KOPT-K1 (cell line): Measurements from ENCODE around the gene PTBP3.
"Not testable (repeated sequence)": the region's sequence is repeated elsewhere in the genome, so short reads cannot be mapped to it uniquely, and the experiment has no call there.

Experiments used
- H3K27ac ChIP-seq: fragments of 200-600 bp; sonication (generic); 2 replicates; pipeline ENCODE4 v1.5.1; 2016; ENCODE audit warnings: antibody characterized with exemption, mild to moderate bottlenecking, low read depth, low read length; ENCODE audit not compliant: poor library complexity, severe bottlenecking
- H3K36me3 ChIP-seq: fragments of 200-600 bp; sonication (generic); 2 replicates; pipeline ENCODE4 v1.5.1; 2017; ENCODE audit warnings: antibody characterized with exemption, mild to moderate bottlenecking, low read length, moderate library complexity; ENCODE audit not compliant: insufficient read depth
- H3K9me3 ChIP-seq: fragments of 200-600 bp; sonication (generic); 2 replicates; pipeline ENCODE4 v1.5.1; 2017; ENCODE audit warnings: antibody characterized with exemption, low read length, mild to moderate bottlenecking; ENCODE audit not compliant: insufficient read depth, poor library complexity, severe bottlenecking

Gene PTBP3

GRCh38 chr9:112369817-112370216 is 36.4 kb upstream of the PTBP3 start:
- Histone ChIP-seq H3K27ac (no peak overlapping the region), H3K36me3 (no peaks in the 10 kb centered on the region), H3K9me3 (peaks cover 30% of the 10 kb centered on the region)

DNA sequence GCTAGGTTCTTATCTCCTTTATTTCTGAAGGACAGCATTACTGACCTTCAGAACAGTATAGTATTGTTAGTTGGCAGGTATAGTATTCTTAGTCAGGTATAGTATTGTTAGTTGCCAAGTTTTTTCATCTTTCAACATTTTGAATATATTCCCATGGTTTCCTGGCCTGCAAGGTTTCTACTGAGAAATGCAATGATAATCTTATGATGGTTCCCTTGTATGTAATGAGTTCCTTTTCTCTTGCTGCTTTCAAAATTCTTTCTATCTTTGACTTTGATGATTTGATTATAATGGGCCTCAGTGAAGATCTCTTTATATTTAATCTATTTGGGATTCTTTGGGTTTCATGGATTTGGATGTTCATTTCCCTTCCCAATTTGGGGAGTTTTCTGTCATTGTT is 34.0 kb upstream of the PTBP3 start:
- peaks cover 30% of the 10 kb centered on the region for H3K9me3 ChIP-seq

DNA sequence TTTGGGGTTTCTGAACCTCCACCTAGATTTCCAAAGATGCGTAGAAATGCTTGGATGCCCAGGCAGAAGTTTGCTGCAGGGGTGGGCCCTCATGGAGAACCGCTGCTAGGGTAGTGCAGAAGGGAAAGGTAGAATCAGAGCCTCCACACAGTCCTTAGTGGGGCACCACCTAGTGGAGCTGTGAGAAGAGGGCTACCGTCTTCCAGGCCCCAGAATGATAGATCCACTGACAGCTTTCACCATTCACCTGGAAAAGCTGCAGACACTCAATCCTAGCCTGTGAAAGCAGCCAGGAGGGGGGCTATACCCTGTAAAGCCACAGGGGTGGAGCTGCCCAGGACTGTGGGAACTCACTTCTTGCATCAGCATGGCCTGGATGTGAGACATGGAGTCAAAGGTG is 33.2 kb upstream of the PTBP3 start:
- Histone ChIP-seq H3K36me3 (no peaks in the 10 kb centered on the region), H3K27ac (no peak overlapping the region), H3K9me3 (peaks cover 30% of the 10 kb centered on the region)

More for the DNA sequence above, 34.0 kb upstream of the PTBP3 start:
- H3K36me3 ChIP-seq = no peaks in the 10 kb centered on the region
- no peak overlapping the region for H3K27ac ChIP-seq

DNA sequence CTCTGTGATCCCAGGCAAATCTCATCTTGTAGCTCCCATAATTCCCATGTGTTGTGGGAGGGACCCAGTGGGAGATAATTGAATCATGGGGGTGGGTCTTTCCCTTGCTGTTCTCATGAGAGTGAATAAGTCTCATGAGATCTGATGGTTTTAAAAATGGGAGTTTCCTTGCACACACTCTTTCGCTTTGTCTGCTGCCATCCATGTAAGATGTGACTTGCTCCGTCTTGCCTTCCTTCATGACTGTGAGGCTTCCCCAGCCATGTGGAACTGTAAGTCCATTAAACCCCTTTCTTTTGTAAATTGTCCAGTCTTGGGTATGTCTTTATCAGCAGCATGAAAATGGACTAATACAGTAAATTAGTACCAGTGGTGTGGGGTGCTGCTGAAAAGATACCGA is 31.8 kb upstream of the PTBP3 start:
- not testable (repeated sequence) for H3K27ac ChIP-seq, H3K36me3 ChIP-seq
- H3K9me3 ChIP-seq = peaks cover 28% of the 10 kb centered on the region

GRCh38 chr9:112364761-112365160 is 31.3 kb upstream of the PTBP3 start:
- no peaks in the 10 kb centered on the region for H3K36me3 ChIP-seq
- H3K9me3 ChIP-seq = peaks cover 23% of the 10 kb centered on the region
- H3K27ac ChIP-seq = no peak overlapping the region

DNA sequence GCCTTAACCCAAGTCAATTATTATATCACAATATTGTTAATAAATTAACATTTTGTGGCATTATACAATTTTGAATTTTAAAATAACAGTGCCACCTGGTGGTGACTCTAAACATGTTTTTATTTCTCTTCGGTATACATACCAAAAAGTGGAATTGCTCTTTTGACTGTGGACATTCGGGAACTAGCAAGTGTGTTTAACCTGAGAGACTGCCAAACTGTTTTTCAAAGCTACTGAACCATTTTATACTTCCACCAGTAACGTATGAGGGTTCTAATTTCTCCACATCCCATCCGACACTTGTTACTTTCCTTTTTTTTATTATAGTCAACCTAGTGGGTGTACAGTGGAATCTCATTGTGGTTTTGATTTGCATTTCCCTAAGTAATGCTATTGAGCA is 28.2 kb upstream of the PTBP3 start:
- no peaks in the 10 kb centered on the region for H3K36me3 ChIP-seq
- H3K27ac ChIP-seq = no peak overlapping the region
- peaks cover 7% of the 10 kb centered on the region for H3K9me3 ChIP-seq

DNA sequence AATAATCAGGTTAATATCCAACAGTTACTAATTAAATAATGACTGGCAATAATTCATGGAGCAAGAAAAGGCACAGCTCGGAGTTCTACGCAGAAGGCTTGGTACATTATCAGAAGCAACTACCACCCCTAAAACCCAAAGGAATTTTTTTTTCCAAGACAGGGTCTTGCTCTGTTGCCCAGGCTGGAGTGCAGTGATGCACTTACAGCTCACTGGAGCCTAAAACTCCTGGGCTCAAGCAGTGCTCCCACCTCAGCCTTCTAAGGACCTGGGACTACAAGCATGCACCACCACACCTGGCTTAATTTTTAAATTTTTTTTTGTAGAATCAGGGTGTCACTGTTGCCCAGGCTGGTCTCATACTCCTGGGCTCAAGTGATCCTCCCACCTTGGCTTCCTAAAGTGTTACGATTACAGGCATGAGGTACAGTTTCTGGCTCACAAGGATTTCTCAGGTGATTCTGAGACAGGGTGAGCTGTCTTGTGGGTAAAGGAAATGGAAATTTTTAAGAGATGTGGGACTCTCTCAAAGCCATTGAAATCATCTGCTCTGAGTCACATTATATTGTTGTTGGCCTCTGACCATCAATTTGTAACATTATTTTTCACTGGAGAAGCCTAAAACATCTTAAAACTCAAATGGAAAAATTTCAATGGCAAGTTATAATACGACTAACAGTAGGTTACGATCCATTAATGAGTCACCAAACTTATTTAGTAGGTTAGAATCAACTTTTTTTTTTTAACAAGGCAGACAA is 26.8 kb upstream of the PTBP3 start:
- peaks cover 2% of the 10 kb centered on the region for H3K9me3 ChIP-seq
- H3K36me3 ChIP-seq = no peaks in the 10 kb centered on the region
- H3K27ac ChIP-seq = no peak overlapping the region

DNA sequence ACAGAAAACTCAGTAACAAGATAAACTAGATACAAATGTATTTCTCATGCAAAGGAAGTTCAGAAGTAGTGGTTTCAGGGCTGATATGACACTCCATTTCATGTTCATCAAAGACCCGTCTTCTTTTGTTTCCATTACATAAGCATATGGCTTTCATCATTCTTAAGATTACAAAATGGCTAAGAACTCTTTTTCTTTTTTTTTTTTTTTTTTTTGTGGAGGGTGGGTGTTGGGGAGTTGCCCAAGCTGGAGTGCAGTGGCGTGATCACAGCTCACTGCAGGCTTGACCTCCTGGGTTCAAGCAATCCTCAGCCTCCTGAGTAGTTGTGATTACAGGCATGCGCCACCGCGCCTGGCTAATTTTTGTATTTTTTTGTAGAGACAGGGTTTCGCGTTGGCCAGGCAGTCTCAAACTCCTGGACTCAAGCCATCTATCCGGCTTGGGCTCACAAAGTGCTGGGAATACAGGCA is 22.0 kb upstream of the PTBP3 start:
- H3K9me3 ChIP-seq = no peaks in the 10 kb centered on the region
- H3K27ac ChIP-seq = no peak overlapping the region
- H3K36me3 ChIP-seq = no peaks in the 10 kb centered on the region

DNA sequence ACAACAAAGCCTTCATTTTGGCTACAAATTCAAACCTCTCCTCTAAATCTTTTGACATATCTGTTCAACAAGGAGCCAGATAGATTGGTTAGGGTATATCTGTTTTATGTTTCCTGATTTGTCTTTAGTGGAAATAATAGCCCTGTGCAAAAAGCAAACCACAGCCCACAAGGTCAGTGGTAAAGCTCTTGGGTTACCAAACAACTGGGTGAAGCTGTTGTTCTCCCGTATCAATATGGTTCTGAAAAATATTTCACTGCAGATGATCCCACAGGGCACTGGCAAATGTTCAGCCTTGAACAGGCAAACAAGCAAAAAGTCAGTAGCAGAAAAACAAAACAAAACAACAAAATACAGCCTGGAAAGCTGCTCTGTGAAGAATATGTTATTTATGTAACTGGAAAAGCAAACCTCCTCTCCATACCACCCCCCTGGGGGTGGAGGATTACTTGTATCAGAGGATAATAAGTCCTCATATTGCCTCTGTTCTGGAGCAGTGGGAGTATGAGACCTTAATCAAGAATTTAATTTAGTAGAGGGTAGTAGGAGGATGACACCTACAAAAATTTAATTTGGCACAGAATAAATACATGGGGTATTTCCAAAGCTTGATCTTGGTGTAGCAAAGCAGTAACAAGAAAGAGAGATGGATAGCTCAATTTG is 20.8 kb upstream of the PTBP3 start:
- Histone ChIP-seq H3K27ac (no peak overlapping the region), H3K36me3 (no peaks in the 10 kb centered on the region), H3K9me3 (no peaks in the 10 kb centered on the region)

DNA sequence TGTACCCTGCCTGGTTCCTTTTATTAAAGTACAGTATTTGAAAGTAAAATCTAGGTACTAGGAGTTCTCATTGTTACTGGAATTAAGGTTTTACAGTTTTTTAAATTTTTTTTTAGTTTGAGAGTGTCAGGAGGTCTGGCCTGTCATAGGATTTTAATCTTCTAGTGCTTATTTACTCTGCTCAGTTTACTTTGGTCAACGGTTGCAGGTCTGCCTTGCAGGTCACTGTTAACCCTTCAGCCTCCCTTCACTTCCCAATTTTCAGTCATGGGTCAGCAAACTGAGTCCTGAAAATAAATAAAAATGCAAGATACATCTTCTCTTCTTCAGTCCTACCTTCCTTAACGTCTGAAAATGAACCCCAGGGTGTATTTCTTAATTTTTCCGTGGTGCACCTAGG is 18.8 kb upstream of the PTBP3 start:
- H3K27ac ChIP-seq = no peak overlapping the region
- H3K9me3 ChIP-seq = no peaks in the 10 kb centered on the region
- no peaks in the 10 kb centered on the region for H3K36me3 ChIP-seq

GRCh38 chr9:112351184-112351583 is 17.8 kb upstream of the PTBP3 start:
- Histone ChIP-seq H3K27ac (no peak overlapping the region), H3K9me3 (no peaks in the 10 kb centered on the region), H3K36me3 (no peaks in the 10 kb centered on the region)

GRCh38 chr9:112349008-112349333 is 15.6 kb upstream of the PTBP3 start:
- Histone ChIP-seq H3K27ac (peak overlapping the region; percentile 30), H3K36me3 (no peaks in the 10 kb centered on the region), H3K9me3 (no peaks in the 10 kb centered on the region)

GRCh38 chr9:112348257-112349007 is 15.0 kb upstream of the PTBP3 start:
- Histone ChIP-seq H3K9me3 (no peaks in the 10 kb centered on the region), H3K27ac (peak overlapping the region; percentile 30), H3K36me3 (no peaks in the 10 kb centered on the region)

GRCh38 chr9:112341730-112342129 is 8.3 kb upstream of the PTBP3 start:
- Histone ChIP-seq H3K27ac (no peak overlapping the region), H3K9me3 (no peaks in the 10 kb centered on the region), H3K36me3 (no peaks in the 10 kb centered on the region)

DNA sequence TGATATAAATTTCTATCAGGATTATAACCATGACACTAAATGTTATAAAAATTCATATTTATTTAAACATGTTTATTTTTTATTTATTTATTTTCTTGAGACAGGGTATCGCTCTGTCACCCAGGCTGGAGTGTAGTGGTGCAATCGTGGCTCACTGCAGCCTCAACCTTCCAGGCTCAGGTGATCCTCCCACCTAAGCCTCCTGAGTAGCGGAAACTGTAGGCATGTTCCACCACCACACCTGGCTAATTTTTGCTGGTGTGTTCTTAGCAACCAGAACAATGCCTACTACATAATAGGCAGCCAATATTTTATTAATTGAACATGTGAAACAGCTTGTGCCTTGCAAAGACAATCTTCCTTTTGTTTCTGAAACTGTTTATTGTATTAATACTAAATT is 6.5 kb upstream of the PTBP3 start:
- Histone ChIP-seq H3K27ac (no peak overlapping the region), H3K36me3 (no peaks in the 10 kb centered on the region)

More for the DNA sequence above, 6.5 kb upstream of the PTBP3 start:
- no peaks in the 10 kb centered on the region for H3K9me3 ChIP-seq
